Left renal cortex interstitium (tissue), 4 donors: Measurements from ENCODE around the gene COL5A2. TPM values are rescaled to one million over a fixed set of nuclear protein-coding genes. Genes with fewer than 3 reads are reported as not detected.

Experiments
- DNase-seq, 4 donors: peaks; one replicate each; pipeline ENCODE4 v3.0.0-alpha.2; 2013; ENCODE audit warnings: low read depth in 4 of 4, low spot score in 2 of 4, missing footprints in 1 of 4
- polyA plus RNA-seq, 4 donors: library from polyadenylated mRNA; unstranded; fragments of 120-200 nt; gene quantifications; one replicate each; pipeline ENCODE4 v1.2.1, GENCODE V29; 2013; ENCODE audit not compliant: insufficient read length in 4 of 4

The COL5A2 gene
- polyA plus RNA-seq, 4 donors = 123 to 180 (median 150) TPM

- no peak for DNase-seq
These were observed 27.7 kb downstream of the COL5A2 start for GRCh38 chr2:189151906-189152305.

- no peak for DNase-seq
These were observed 29.5 kb downstream of the COL5A2 start for GRCh38 chr2:189150033-189150432.

DNA sequence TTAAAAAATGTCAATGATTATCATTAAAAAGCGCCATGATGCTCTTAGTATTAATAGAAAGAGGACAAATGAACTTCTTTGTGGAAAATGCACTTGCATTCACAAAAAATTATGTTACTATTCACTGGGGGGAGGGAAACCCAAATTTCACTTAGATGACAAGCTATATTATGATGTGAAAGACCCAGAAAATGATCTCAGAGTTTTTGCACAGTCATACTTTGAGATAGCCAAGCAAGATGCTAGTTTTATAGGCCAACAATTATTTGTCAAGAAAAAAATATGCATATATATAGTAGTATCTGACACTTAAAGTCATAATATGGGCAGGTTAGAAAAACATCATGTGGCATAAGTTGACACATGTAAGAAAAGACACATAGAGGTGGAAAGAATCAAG, 31.6 kb downstream of the COL5A2 start:
- DNase-seq = no peak

DNA sequence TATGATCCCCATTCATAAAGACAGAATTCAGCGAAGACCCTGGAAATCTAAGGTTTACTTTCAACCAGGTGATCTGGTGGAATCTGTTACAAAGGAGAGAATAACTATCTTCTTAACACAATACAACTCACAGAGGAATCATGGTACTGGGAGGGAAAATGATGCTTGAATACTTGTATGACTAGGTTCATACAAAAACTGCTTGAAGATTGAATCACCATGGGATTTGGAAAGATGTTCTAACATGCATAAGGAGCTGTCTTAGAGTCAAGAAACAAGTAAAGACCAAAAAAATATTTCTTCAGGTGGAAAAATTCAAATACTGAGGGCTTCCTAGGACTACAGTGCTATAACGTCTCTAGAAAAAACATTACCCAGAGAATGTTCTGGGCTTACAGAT, 32.2 kb downstream of the COL5A2 start:
- DNase-seq = no peak

GRCh38 chr2:189146553-189146952, 33.0 kb downstream of the COL5A2 start:
- DNase-seq = no peak

DNA sequence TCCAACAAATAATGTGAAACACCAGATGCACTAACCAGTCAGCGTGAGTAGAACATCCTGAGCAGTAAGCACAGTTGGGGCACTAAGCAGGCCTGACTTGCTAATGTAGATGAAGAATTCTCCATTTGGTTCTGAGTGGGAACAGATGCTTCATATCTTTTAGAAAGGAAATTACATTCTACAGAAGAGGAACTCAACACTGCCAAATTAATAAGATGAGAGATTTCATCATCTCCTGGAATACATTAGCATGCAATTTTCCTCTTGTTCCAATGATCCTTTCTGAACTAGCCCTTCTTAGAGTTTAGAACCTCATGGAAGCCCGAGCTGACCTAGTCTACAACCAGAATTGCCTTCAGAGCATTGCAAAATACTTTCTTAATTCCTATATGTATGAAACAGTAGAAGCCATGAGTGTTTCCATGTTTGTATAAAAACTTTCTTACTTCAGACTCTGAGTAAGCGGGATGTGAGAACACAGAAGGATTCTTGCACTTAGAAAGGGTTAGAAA, 34.8 kb downstream of the COL5A2 start:
- DNase-seq = no peak

- no peak for DNase-seq
These were observed 35.6 kb downstream of the COL5A2 start for GRCh38 chr2:189143925-189144324.

DNA sequence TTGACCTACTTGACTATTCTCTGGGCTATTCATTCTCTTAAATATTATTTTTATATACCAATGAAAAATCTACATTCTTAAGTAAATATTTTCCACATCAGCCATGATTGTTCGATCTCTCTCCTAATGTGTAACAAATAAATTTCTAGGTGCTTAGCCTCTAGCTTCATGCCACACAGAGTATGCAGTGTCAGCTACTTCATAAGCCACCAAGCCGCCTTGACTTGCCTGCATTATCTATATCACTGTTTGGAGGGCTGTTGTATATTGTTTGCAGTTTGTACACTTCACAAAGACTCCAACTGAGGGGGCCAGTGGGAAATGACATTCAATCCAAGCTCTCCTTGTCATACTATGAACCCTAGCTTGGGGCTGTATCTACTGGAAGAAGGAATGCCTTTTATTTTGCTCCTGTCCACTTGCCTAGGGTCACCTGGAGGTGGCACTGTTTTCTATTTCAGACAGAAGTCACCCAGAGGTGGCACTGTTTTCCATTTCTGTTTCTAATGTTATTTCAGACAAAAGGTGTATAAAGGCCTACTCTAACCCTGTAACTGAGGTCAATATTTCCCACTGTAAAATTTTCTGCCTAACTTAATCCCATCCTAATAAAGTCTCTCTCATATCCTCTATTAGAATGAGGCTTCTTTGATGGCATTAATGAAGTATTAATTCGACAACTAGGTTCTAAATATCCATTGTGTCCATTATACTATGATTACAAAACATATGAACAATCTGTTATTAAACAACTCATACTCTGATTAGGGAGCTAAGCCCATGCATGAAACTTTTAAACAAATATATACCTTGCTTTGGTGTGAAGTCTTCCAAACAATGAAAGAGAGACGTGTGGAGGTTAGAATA, 36.4 kb downstream of the COL5A2 start:
- DNase-seq = no peak

DNA sequence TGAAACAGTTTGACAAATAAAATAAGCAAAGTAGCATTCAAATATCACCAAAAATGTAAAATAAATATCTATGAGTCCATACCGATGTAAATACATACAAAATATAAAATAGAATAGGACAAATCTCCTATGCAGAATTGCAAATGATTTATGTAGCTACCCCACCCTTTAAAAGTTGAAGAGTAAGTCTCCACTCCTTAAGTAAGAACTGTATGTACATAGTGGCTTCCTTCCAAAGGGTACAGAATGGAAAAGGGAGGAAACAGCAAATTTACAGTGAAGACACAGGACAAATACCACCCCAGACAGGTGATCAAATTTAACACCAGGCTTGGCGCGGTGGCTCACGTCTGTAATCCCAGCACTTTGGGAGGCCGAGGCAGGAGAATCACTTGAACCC, 40.8 kb downstream of the COL5A2 start:
- no peak for DNase-seq

GRCh38 chr2:189137519-189137918, 42.0 kb downstream of the COL5A2 start:
- no peak for DNase-seq

DNA sequence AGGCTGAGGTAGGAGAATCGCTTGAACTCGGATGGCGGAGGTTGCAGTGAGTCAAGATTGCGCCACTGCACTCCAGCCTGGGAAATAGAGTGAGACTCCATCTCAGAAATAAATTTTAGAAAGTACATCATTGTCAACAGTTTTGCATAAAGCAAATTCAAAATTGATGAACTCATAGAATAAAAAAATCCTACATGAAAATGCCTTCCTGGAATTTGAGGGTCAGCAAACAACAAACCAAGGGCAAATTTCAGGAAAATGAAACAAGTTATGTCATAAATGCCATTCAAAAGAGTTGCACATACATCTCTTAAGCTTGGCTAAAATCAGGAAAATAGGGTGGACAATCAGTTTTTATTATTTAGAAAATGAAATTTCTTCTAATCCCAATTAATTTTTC, 45.1 kb downstream of the COL5A2 start:
- no peak for DNase-seq

DNA sequence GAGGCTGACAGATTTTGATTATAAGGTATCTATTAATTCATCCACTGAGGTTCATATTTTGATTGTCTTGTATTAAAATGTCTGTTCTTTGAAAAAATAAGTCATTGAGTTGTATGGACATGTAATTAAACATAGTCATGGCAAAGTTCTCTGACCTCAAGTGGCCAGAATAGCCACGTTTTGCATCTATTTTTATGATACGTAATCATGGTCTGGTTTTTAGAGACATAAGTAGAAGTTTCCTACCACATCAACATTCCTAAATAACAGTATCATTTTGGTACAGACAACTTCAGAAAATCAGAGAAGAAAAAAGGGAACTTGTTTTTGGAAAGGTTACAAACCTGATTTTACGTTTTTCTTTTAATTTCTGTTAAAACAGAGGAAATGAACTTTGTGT, 47.6 kb downstream of the COL5A2 start:
- DNase-seq = no peak

GRCh38 chr2:189129971-189130370, 49.6 kb downstream of the COL5A2 start:
- no peak for DNase-seq

- DNase-seq = no peak
These were observed 50.6 kb downstream of the COL5A2 start for GRCh38 chr2:189128970-189129369.

DNA sequence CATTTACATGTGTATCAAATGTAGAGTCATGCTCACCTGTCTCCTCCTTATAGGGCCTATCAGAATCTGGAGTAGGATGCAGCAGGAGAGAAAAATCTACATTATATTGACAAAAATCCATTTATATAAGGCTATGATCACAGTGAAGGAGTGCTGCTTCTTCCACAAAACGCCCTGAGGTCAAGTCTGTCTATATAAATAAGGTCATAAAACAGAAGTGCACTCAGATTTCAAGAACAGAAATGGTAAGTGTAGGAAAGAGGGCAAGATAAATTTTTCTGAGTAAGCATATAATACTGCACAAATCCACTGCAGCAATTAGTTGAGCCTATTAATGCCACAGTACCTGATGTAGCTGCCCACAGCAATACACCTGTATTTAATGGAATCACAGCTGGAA, 51.8 kb downstream of the COL5A2 start:
- DNase-seq = no peak

- DNase-seq = no peak
These were observed 54.4 kb downstream of the COL5A2 start for GRCh38 chr2:189125195-189125594.

DNA sequence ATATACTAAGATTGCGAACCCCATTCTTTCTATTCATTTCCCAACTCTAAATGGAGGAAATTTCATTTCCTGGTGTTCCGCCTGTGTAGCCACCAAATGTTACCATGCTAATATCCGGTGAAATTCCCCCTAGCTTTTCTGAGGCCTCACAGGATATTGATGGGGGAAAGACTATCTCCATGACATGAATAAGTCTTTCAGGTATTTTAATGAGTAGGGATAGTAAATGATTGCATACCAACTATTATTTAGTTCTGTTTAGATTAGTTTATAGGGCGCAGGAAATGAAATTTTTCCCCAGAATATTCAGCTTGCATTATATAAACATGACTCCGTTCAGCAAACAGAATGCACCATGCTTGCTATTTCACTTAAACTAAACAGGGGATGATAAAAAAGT, 55.4 kb downstream of the COL5A2 start:
- no peak for DNase-seq

- DNase-seq = no peak
These were observed 61.2 kb downstream of the COL5A2 start for GRCh38 chr2:189118386-189118785.

- no peak for DNase-seq
These were observed 62.6 kb downstream of the COL5A2 start for GRCh38 chr2:189116979-189117378.

- DNase-seq = no peak
These were observed 63.5 kb downstream of the COL5A2 start for GRCh38 chr2:189116087-189116486.

DNA sequence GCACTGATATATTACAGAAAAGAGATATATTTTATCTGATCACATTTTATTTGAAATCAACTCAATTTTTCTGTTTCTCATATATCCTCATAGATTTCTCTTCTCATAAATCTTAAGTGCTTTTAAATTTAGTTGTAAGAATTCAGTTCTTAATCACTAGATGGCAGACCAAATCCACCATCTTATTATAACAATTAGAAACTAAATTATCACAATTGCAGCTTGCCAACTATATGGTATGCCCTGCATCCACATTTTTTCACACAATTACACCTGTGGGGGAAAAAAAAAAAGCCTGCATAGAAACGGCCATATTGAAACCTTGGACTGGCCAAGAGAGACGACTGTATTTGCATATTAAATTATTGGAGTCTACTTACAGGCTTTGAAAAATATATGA, 64.4 kb downstream of the COL5A2 start:
- no peak for DNase-seq

GRCh38 chr2:189113963-189114362, 65.6 kb downstream of the COL5A2 start:
- no peak for DNase-seq
